H1 (cell line): ENCODE data around the gene AP2B1. TPM values are rescaled to one million over a fixed set of nuclear protein-coding genes. Genes with fewer than 3 reads are reported as not detected.

Experiments
- CTCF ChIA-PET: fragments of 300-600 bp; sonication (Branson Sonifier 250); formaldehyde crosslinking; loops from one replicate; lab custom pipeline; 2021; ENCODE audit not compliant: partially characterized antibody; lab: Charles Lee
- POLR2A ChIA-PET: fragments of 300-600 bp; sonication (Branson Sonifier 250); formaldehyde crosslinking; loops from one replicate; lab custom pipeline; 2021; ENCODE audit warnings: inconsistent platforms; ENCODE audit not compliant: partially characterized antibody; lab: Charles Lee
- DNase-seq, 2 experiments: peaks; one replicate each; pipeline versions ENCODE4 v3.0.0 to v3.0.0-alpha.2; 2010 to 2022; ENCODE audit warnings: low spot score in 2 of 2, low read depth in 1 of 2, mixed read lengths in 1 of 2
- FAIRE-seq: peaks from 2 replicates; lab custom pipeline; 2011; peaks lifted over from hg19 to GRCh38; lab: Jason Lieb, UNC
- H2AFZ ChIP-seq: 2 replicates; pipeline ENCODE4 v1.8.1; 2012; ENCODE audit warnings: low read length, inconsistent platforms
- H2AK5ac ChIP-seq: 2 replicates; pipeline ENCODE4 v1.6.1; 2013; ENCODE audit warnings: low read depth, low read length
- H2BK120ac ChIP-seq: replicated peaks from 2 replicates; pipeline ENCODE3; 2013; ENCODE audit warnings: low read depth, low read length, inconsistent platforms
- H2BK12ac ChIP-seq: 2 replicates; pipeline ENCODE4 v1.6.1; 2013; ENCODE audit warnings: low read depth, low read length
- H2BK15ac ChIP-seq: 2 replicates; pipeline ENCODE4 v1.6.1; 2013; ENCODE audit warnings: low read length
- H2BK20ac ChIP-seq: 2 replicates; pipeline ENCODE4 v1.6.1; 2013; ENCODE audit warnings: low read length
- H2BK5ac ChIP-seq: 2 replicates; pipeline ENCODE4 v1.6.1; 2013; ENCODE audit warnings: low read depth, low read length
- H3K14ac ChIP-seq: 2 replicates; pipeline ENCODE4 v1.6.1; 2013; ENCODE audit warnings: inconsistent platforms; ENCODE audit not compliant: insufficient read length
- H3K18ac ChIP-seq: 2 replicates; pipeline ENCODE4 v1.6.1; 2013; ENCODE audit warnings: low read length; ENCODE audit errors: extremely low read depth
- H3K23ac ChIP-seq: 2 replicates; pipeline ENCODE4 v1.6.1; 2013; ENCODE audit warnings: inconsistent platforms; ENCODE audit not compliant: insufficient read length
- H3K23me2 ChIP-seq: 2 replicates; pipeline ENCODE4 v1.6.1; 2013; ENCODE audit warnings: low read depth, low read length
- H3K27ac ChIP-seq: 2 replicates; pipeline ENCODE4 v1.6.1; 2011; ENCODE audit warnings: low read depth, low read length, inconsistent platforms
- H3K27me3 ChIP-seq, 4 experiments: replicated peaks in 1 of 4; 1 replicate in 1 of 4; 2 replicates in 3 of 4; pipeline versions ENCODE4 v1.6.1 to v1.8.1; 2011 to 2013; ENCODE audit warnings: low read length in 3 of 4, mild to moderate bottlenecking in 3 of 4, inconsistent platforms in 2 of 4, mixed read lengths in 2 of 4, moderate library complexity in 1 of 4; ENCODE audit not compliant: control insufficient read depth in 3 of 4, insufficient read depth in 3 of 4; ENCODE audit errors: extremely low read depth in 1 of 4
- H3K36me3 ChIP-seq, 4 experiments: 2 replicates each; pipeline versions ENCODE4 v1.6.1 to v1.8.1; 2011 to 2013; ENCODE audit warnings: mild to moderate bottlenecking in 4 of 4, low read length in 3 of 4, moderate library complexity in 2 of 4, control low read depth in 1 of 4, inconsistent platforms in 1 of 4; ENCODE audit not compliant: insufficient read depth in 4 of 4, control insufficient read depth in 2 of 4
- H3K4ac ChIP-seq: replicated peaks from 2 replicates; pipeline ENCODE3; 2013; ENCODE audit warnings: low read length, low read depth, mixed read lengths, inconsistent platforms; ENCODE audit not compliant: insufficient read length
- H3K4me1 ChIP-seq, 4 experiments: replicated peaks in 1 of 4; 1 replicate in 1 of 4; 2 replicates in 3 of 4; pipeline versions ENCODE4 v1.6.1 to v1.8.1; 2011 to 2013; ENCODE audit warnings: low read length in 3 of 4, inconsistent platforms in 2 of 4, mixed read lengths in 1 of 4; ENCODE audit not compliant: insufficient read depth in 4 of 4, control insufficient read depth in 3 of 4
- H3K4me2 ChIP-seq, 2 experiments: 2 replicates each; pipeline versions ENCODE4 v1.6.1 to v1.8.1; 2011 to 2013; ENCODE audit warnings: low read depth in 2 of 2, low read length in 2 of 2, control low read depth in 1 of 2, inconsistent platforms in 1 of 2, mild to moderate bottlenecking in 1 of 2; ENCODE audit not compliant: insufficient read depth in 1 of 2
- H3K4me3 ChIP-seq, 4 experiments: fragments of 200-600, 300-600 bp in 1 of 4; sonication (generic), shearing (Covaris generic), sonication (Bioruptor Twin) in 1 of 4; 2 replicates each; pipeline versions ENCODE4 v1.5.1 to v1.8.1; 2011 to 2016; ENCODE audit warnings: low read length in 4 of 4, low read depth in 3 of 4, control low read depth in 2 of 4, inconsistent platforms in 2 of 4, mild to moderate bottlenecking in 2 of 4, mixed read lengths in 1 of 4, moderate library complexity in 1 of 4; ENCODE audit not compliant: insufficient read depth in 2 of 4; ENCODE audit errors: extremely low read depth in 1 of 4
- H3K56ac ChIP-seq: replicated peaks from 2 replicates; pipeline ENCODE3; 2013; ENCODE audit warnings: low read depth, mild to moderate bottlenecking, mixed read lengths, low read length, inconsistent platforms; ENCODE audit not compliant: insufficient read length
- H3K79me1 ChIP-seq: 2 replicates; pipeline ENCODE4 v1.6.1; 2013; ENCODE audit warnings: low read depth, low read length, control low read depth
- H3K79me2 ChIP-seq, 2 experiments: 2 replicates each; pipeline versions ENCODE4 v1.6.1 to v1.8.1; 2012 to 2013; ENCODE audit warnings: low read length in 2 of 2, mild to moderate bottlenecking in 2 of 2, inconsistent platforms in 1 of 2; ENCODE audit not compliant: insufficient read depth in 2 of 2, control insufficient read depth in 1 of 2
- H3K9ac ChIP-seq, 4 experiments: replicated peaks in 1 of 4; 1 replicate in 1 of 4; 2 replicates in 3 of 4; pipeline versions ENCODE4 v1.6.1 to v1.8.1; 2011 to 2013; ENCODE audit warnings: low read depth in 3 of 4, low read length in 3 of 4, control low read depth in 2 of 4, mild to moderate bottlenecking in 2 of 4, moderate library complexity in 2 of 4, inconsistent platforms in 1 of 4; ENCODE audit errors: extremely low read depth in 1 of 4
- H3K9me3 ChIP-seq, 2 experiments: 2 replicates each; pipeline versions ENCODE4 v1.6.1 to v1.8.1; 2012 to 2013; ENCODE audit warnings: mild to moderate bottlenecking in 2 of 2, moderate library complexity in 2 of 2, control low read depth in 1 of 2, inconsistent platforms in 1 of 2, low read depth in 1 of 2, low read length in 1 of 2, mixed read lengths in 1 of 2; ENCODE audit not compliant: insufficient read depth in 2 of 2
- H4K20me1 ChIP-seq, 2 experiments: replicated peaks in 1 of 2; 2 replicates each; pipeline versions ENCODE3 to v1.8.1; 2011 to 2013; ENCODE audit warnings: inconsistent platforms in 2 of 2, low read length in 2 of 2, mild to moderate bottlenecking in 1 of 2; ENCODE audit not compliant: insufficient read depth in 2 of 2, control insufficient read depth in 1 of 2
- H4K5ac ChIP-seq: 2 replicates; pipeline ENCODE4 v1.6.1; 2013; ENCODE audit warnings: low read length, low read depth, mixed read lengths, inconsistent platforms; ENCODE audit not compliant: insufficient read length
- H4K8ac ChIP-seq: 2 replicates; pipeline ENCODE4 v1.8.0; 2013; ENCODE audit warnings: mild to moderate bottlenecking, moderate library complexity, low read length, inconsistent platforms; ENCODE audit not compliant: insufficient read depth; ENCODE audit errors: extremely low read depth
- H4K91ac ChIP-seq: replicated peaks from 2 replicates; pipeline ENCODE3; 2013; ENCODE audit warnings: low read length, mixed read lengths, inconsistent platforms; ENCODE audit not compliant: insufficient read length
- CBX8 ChIP-seq: fragments of 300-800, 300-1000 bp; sonication (generic); IDR thresholded peaks from 2 replicates; pipeline ENCODE4 v1.7.1; 2016; ENCODE audit warnings: low read depth, low read length, borderline replicate concordance
- RXRA ChIP-seq: IDR thresholded peaks from 2 replicates; pipeline ENCODE4 v1.6.1; 2011; ENCODE audit warnings: low read depth, mild to moderate bottlenecking, low read length, moderate library complexity; ENCODE audit not compliant: insufficient read depth
- SAP30 ChIP-seq: fragments of 300-600 bp; sonication (generic); IDR thresholded peaks from 2 replicates; pipeline ENCODE4 v1.7.1; 2012; ENCODE audit warnings: low read length, moderate library complexity, mild to moderate bottlenecking, inconsistent platforms; ENCODE audit not compliant: insufficient read depth, insufficient replicate concordance
- TAF1 ChIP-seq: IDR thresholded peaks from 2 replicates; pipeline ENCODE4 v1.6.1; 2011; ENCODE audit warnings: mild to moderate bottlenecking, low read depth, low read length
- WGBS, 2 experiments: shearing (Covaris generic) in 1 of 2; methylation state at CpG; one replicate each; pipeline versions ENCODE4 v1.1.6 to v1.1.7; 2013 to 2015; ENCODE audit warnings: low lambda C conversion rate in 2 of 2, mixed read lengths in 2 of 2, inconsistent platforms in 1 of 2, low coverage in 1 of 2, missing lambda C conversion rate in 1 of 2; ENCODE audit not compliant: insufficient replicate concordance in 2 of 2, insufficient coverage in 1 of 2, insufficient read length in 1 of 2; ENCODE audit errors: extremely low coverage in 1 of 2, missing lambda C conversion rate in 1 of 2; 5-methylcytosine and 5-hydroxymethylcytosine counted together
- polyA plus RNA-seq, 7 experiments: library from polyadenylated mRNA; depleted of rRNA in 3 of 7; stranded (reverse) in 5 of 7; unstranded in 2 of 7; fragments of >200 nt in 5 of 7; fragments of 200-250 nt in 2 of 7; gene quantifications; 1 replicate in 5 of 7; 2 replicates in 1 of 7; 4 replicates in 1 of 7; pipeline versions ENCODE4 v1.2.1 to v1.2.3, GENCODE V29; 2011 to 2013; ENCODE audit warnings: missing spikeins in 2 of 7, mixed read lengths in 2 of 7
- total RNA-seq: library from RNA; stranded (reverse); fragmentation: NEBNext Ultra II Directional; extraction: Animal tissue kit (Norgen Biotek cat#: 25700); gene quantifications from 2 replicates; pipeline ENCODE4 v1.2.1, GENCODE V29; 2021

AP2B1 gene
- total and polyA plus RNA-seq, 2 of the 8 experiments (the other 6 are each of a cell fraction or from before 2014, with no cell fraction given) = 95.5 to 199 TPM

GRCh38 chr17:35651467-35651866 lies 64.3 kb downstream of the AP2B1 start:
- Histone ChIP-seq H2BK20ac (no peak overlapping the region), H3K23me2 (no peaks in the 10 kb centered on the region), H4K8ac (no peak overlapping the region), H4K91ac (no peak overlapping the region), H3K14ac (no peak overlapping the region), H3K27me3 (no peaks in the 10 kb centered on the region), H2BK12ac (no peak overlapping the region), H2BK5ac (no peak overlapping the region), H2BK120ac (no peak overlapping the region), H4K20me1 (no peaks in the 10 kb centered on the region), H4K5ac (no peak overlapping the region), H3K79me1 (no peaks in the 10 kb centered on the region), H3K4ac (no peak overlapping the region), H2BK15ac (no peak overlapping the region), H3K18ac (no peak overlapping the region), H2AK5ac (no peak overlapping the region), H3K79me2 (no peaks in the 10 kb centered on the region), H3K4me3 (no peak overlapping the region), H3K9me3 (no peaks in the 10 kb centered on the region), H3K4me1 (no peaks in the 10 kb centered on the region), H2AFZ (no peak overlapping the region), H3K56ac (no peak overlapping the region), H3K4me2 (no peak overlapping the region), H3K27ac (no peak overlapping the region), H3K23ac (no peak overlapping the region), H3K36me3 (peaks cover 0 to 8% (median 3%) of the 10 kb centered on the region in 4 experiments; a peak in 6 of 8 replicates), H3K9ac (no peak overlapping the region)
- ChIA-PET CTCF (interaction anchor here (0.6 to 1.9 kb wide), 3 partner anchors 14 to 96 kb away, joined by 4 to 9 read pairs (median 8); no protein-coding TSS in a partner anchor), POLR2A (no interaction called here)
- FAIRE-seq (no peak), DNase-seq (no peak)
- WGBS, 2 experiments = 92% methylated on average over 1 of the region's 1 CpG; no CpG with 5 or more reads in 1 of the 2 experiments
- TF ChIP-seq SAP30 (no peak), CBX8 (no peak), RXRA (no peak), TAF1 (no peak)
